Suprapubic skin (tissue), 4 donors: Measurements from ENCODE around the gene MED31. TPM values are rescaled to one million over a fixed set of nuclear protein-coding genes. Genes with fewer than 3 reads are reported as not detected.
"Not testable (repeated sequence)": the region's sequence is repeated elsewhere in the genome, so short reads cannot be mapped to it uniquely, and the experiment has no call there.

Source experiments
- DNase-seq, 2 donors: peaks; one replicate each; pipeline ENCODE4 v3.0.0-alpha.2; 2019; ENCODE audit warnings: low spot score in 2 of 2
- H3K27ac ChIP-seq: fragments of 200-600 bp; sonication (generic); one replicate; pipeline ENCODE4 v1.5.1; 2019
- H3K27me3 ChIP-seq: fragments of 200-600 bp; sonication (generic); one replicate; pipeline ENCODE4 v1.5.1; 2019
- H3K36me3 ChIP-seq: fragments of 200-600 bp; sonication (generic); one replicate; pipeline ENCODE4 v1.5.1; 2019
- H3K4me1 ChIP-seq: fragments of 200-600 bp; sonication (generic); one replicate; pipeline ENCODE4 v1.5.1; 2019
- H3K4me3 ChIP-seq: fragments of 200-600 bp; sonication (generic); one replicate; pipeline ENCODE4 v1.5.1; 2019; ENCODE audit warnings: mild to moderate bottlenecking
- H3K9me3 ChIP-seq: fragments of 200-600 bp; sonication (generic); one replicate; pipeline ENCODE4 v1.5.1; 2019
- CTCF ChIP-seq, 2 donors: fragments of 200-600 bp in 1 of 2; fragments of 450-650 bp in 1 of 2; sonication (generic) in 1 of 2; IDR thresholded peaks; one replicate each; pipeline ENCODE4 v1.5.1; 2016 to 2019; ENCODE audit warnings: antibody characterized with exemption in 2 of 2, mild to moderate bottlenecking in 1 of 2, moderate library complexity in 1 of 2
- EP300 ChIP-seq: sonication (generic); formaldehyde crosslinking; IDR thresholded peaks from one replicate; pipeline ENCODE4 v1.6.1; 2017; ENCODE audit warnings: antibody characterized with exemption
- POLR2A ChIP-seq, 2 donors: fragments of 450-650 bp; IDR thresholded peaks; one replicate each; pipeline ENCODE4 v1.6.1; 2017; ENCODE audit warnings: antibody characterized with exemption in 2 of 2, mild to moderate bottlenecking in 2 of 2, moderate library complexity in 2 of 2
- POLR2AphosphoS5 ChIP-seq, 3 donors: sonication (generic); formaldehyde crosslinking; IDR thresholded peaks; one replicate each; pipeline ENCODE4 v1.6.1; 2017; ENCODE audit warnings: antibody characterized with exemption in 3 of 3
- WGBS: methylation state at CpG from one replicate; pipeline ENCODE4 v1.1.5; 2018; 5-methylcytosine and 5-hydroxymethylcytosine counted together
- total RNA-seq, 4 donors: library from RNA; depleted of rRNA; stranded (reverse); fragments of >200 nt; gene quantifications; one replicate each; pipeline ENCODE4 v1.1.0, GENCODE V29; 2016

The MED31 gene
- total RNA-seq, 4 donors from 2014 or later = 9.3 to 19.2 (median 12.9) TPM

GRCh38 chr17:6695565-6695964, 44.2 kb upstream of the MED31 start:
- H3K4me1 ChIP-seq = no peaks in the 10 kb centered on the region
- H3K27me3 ChIP-seq = peaks cover 7% of the 10 kb centered on the region
- H3K9me3 ChIP-seq = no peaks in the 10 kb centered on the region
- TF ChIP-seq POLR2A (IDR thresholded peaks at IDR 0.05) (no peak), CTCF (IDR thresholded peaks at IDR 0.05) (no peak), EP300 (no peak)
- 87% methylated on average over 11 of the region's 13 CpGs for WGBS
- no peak overlapping the region for H3K27ac ChIP-seq
- no peak overlapping the region for H3K4me3 ChIP-seq
- peak in 1 of 2 donors; percentile 51 for DNase-seq
- no peaks in the 10 kb centered on the region for H3K36me3 ChIP-seq

- 82% methylated on average over 2 of the region's 2 CpGs for WGBS
- Histone ChIP-seq H3K4me1 (no peaks in the 10 kb centered on the region), H3K27me3 (peaks cover 7% of the 10 kb centered on the region), H3K4me3 (no peak overlapping the region), H3K36me3 (no peaks in the 10 kb centered on the region), H3K9me3 (no peaks in the 10 kb centered on the region), H3K27ac (no peak overlapping the region)
- TF ChIP-seq POLR2A (IDR thresholded peaks at IDR 0.05) (no peak), POLR2AphosphoS5 (IDR thresholded peaks at IDR 0.05) (no peak), EP300 (no peak), CTCF (IDR thresholded peaks at IDR 0.05) (no peak)
- no peak for DNase-seq
These were observed 43.6 kb upstream of the MED31 start for GRCh38 chr17:6695051-6695450.

GRCh38 chr17:6691958-6692357, 40.6 kb upstream of the MED31 start:
- not testable (repeated sequence) for H3K36me3 ChIP-seq, H3K9me3 ChIP-seq, DNase-seq, H3K4me1 ChIP-seq, H3K27me3 ChIP-seq, H3K27ac ChIP-seq, H3K4me3 ChIP-seq
- 71% methylated on average over 6 of the region's 6 CpGs for WGBS

GRCh38 chr17:6691546-6691945, 40.1 kb upstream of the MED31 start:
- Histone ChIP-seq H3K4me1 (no peaks in the 10 kb centered on the region), H3K36me3 (no peaks in the 10 kb centered on the region), H3K27me3 (peaks cover 7% of the 10 kb centered on the region), H3K4me3 (no peak overlapping the region), H3K27ac (no peak overlapping the region), H3K9me3 (no peaks in the 10 kb centered on the region)
- TF ChIP-seq POLR2AphosphoS5 (IDR thresholded peaks at IDR 0.05) (no peak), POLR2A (IDR thresholded peaks at IDR 0.05) (no peak), CTCF (IDR thresholded peaks at IDR 0.05) (no peak), EP300 (no peak)
- DNase-seq = no peak
- 85% methylated on average over 3 of the region's 3 CpGs for WGBS

GRCh38 chr17:6690641-6691040, 39.2 kb upstream of the MED31 start:
- WGBS = 89% methylated on average over 9 of the region's 11 CpGs
- DNase-seq = no peak
- no peak for TF ChIP-seq POLR2A (IDR thresholded peaks at IDR 0.05)
- TF ChIP-seq POLR2AphosphoS5 (IDR thresholded peaks at IDR 0.05) = no peak
- TF ChIP-seq CTCF (IDR thresholded peaks at IDR 0.05) = no peak
- no peak for TF ChIP-seq EP300

GRCh38 chr17:6688944-6689343, 37.5 kb upstream of the MED31 start:
- WGBS = 89% methylated on average over 9 of the region's 9 CpGs

More at GRCh38 chr17:6690641-6691040, 39.2 kb upstream of the MED31 start:
- Histone ChIP-seq H3K9me3 (no peaks in the 10 kb centered on the region), H3K27me3 (peaks cover 8% of the 10 kb centered on the region), H3K27ac (no peak overlapping the region), H3K4me3 (no peak overlapping the region), H3K36me3 (no peaks in the 10 kb centered on the region), H3K4me1 (no peaks in the 10 kb centered on the region)

More at GRCh38 chr17:6688944-6689343, 37.5 kb upstream of the MED31 start:
- no peak overlapping the region for H3K27ac ChIP-seq
- H3K36me3 ChIP-seq = no peaks in the 10 kb centered on the region
- no peak for TF ChIP-seq POLR2AphosphoS5 (IDR thresholded peaks at IDR 0.05)
- no peak for TF ChIP-seq CTCF (IDR thresholded peaks at IDR 0.05)
- TF ChIP-seq POLR2A (IDR thresholded peaks at IDR 0.05) = no peak
- no peak for TF ChIP-seq EP300
- H3K27me3 ChIP-seq = peaks cover 13% of the 10 kb centered on the region
- DNase-seq = no peak
- no peak overlapping the region for H3K4me3 ChIP-seq
- no peaks in the 10 kb centered on the region for H3K9me3 ChIP-seq
- H3K4me1 ChIP-seq = no peaks in the 10 kb centered on the region
